Cerebellar cortex (tissue), 1 donor: ENCODE data around the gene GLP1R.
A peak's percentile ranks its signal among the peaks of the same experiment; 100 is the strongest.
"Not testable (repeated sequence)": the region's sequence is repeated elsewhere in the genome, so short reads cannot be mapped to it uniquely, and the experiment has no call there.

Experiments
- DNase-seq: peaks from one replicate; pipeline ENCODE4 v3.0.0-alpha.2; 2015; ENCODE audit warnings: low spot score

The GLP1R gene

GRCh38 chr6:39128832-39129231 is 80.3 kb downstream of the GLP1R start:
- no peak for DNase-seq

GRCh38 chr6:39130691-39131090 is 82.1 kb downstream of the GLP1R start:
- no peak for DNase-seq

- DNase-seq, result not testable (repeated sequence)
Observed at GRCh38 chr6:39134761-39135160, 86.2 kb downstream of the GLP1R start.

GRCh38 chr6:39136207-39136606 is 87.6 kb downstream of the GLP1R start:
- not testable (repeated sequence) for DNase-seq

GRCh38 chr6:39137245-39137644 is 88.7 kb downstream of the GLP1R start:
- peak; percentile 6 for DNase-seq
